Esophagus squamous epithelium (tissue), 4 donors: ENCODE measurements around the gene AEBP1.

Experiments
- CTCF ChIP-seq, 6 experiments: fragments of 450-650 bp in 4 of 6; fragments of 200-600 bp in 2 of 6; sonication (generic) in 2 of 6; IDR thresholded peaks; one replicate each; pipeline ENCODE4 v1.5.1; 2016 to 2019; ENCODE audit warnings: antibody characterized with exemption in 6 of 6, mild to moderate bottlenecking in 4 of 6, moderate library complexity in 4 of 6
- POLR2A ChIP-seq, 4 donors: fragments of 450-650 bp; IDR thresholded peaks; one replicate each; pipeline ENCODE4 v1.6.1; 2017; ENCODE audit warnings: antibody characterized with exemption in 4 of 4, mild to moderate bottlenecking in 4 of 4, moderate library complexity in 3 of 4

- TF ChIP-seq CTCF (IDR thresholded peaks at IDR 0.05) = no peak
- TF ChIP-seq POLR2A (IDR thresholded peaks at IDR 0.05) = no peak
Measured at GRCh38 chr7:44157116-44158080, 53.3 kb downstream of the AEBP1 start.
